ENCODE data around the gene TP53AIP1. TPM values are rescaled to one million over a fixed set of nuclear protein-coding genes. Genes with fewer than 3 reads are reported as not detected.

The TP53AIP1 gene
- total and polyA plus RNA-seq, 2 of the 8 experiments (the other 6 are each of a cell fraction or from before 2014, with no cell fraction given), result 0.03 TPM; not detected in 1

- H4K20me1 ChIP-seq (replicated peaks in 1 of 2; ENCODE audit: control insufficient read depth in 1 of 2, insufficient read depth in 2 of 2, low read length in 2 of 2), result peaks cover 0 to 2% of the 10 kb centered on the region in 2 experiments
- H2BK15ac ChIP-seq (ENCODE audit: low read length), result no peak overlapping the region
- H2AFZ ChIP-seq (ENCODE audit: low read length), result no peak overlapping the region
- H2BK20ac ChIP-seq (ENCODE audit: low read length), result no peak overlapping the region
- no peak overlapping the region for H3K56ac ChIP-seq (replicated peaks; ENCODE audit: insufficient read length, low read depth, low read length)
- 61% methylated on average over 3 of the region's 3 CpGs; no CpG with 5 or more reads in 1 of the 2 experiments for WGBS, 2 experiments (ENCODE audit: extremely low coverage in 1 of 2, insufficient coverage in 1 of 2, insufficient read length in 1 of 2, insufficient replicate concordance in 2 of 2, low coverage in 1 of 2, low lambda C conversion rate in 2 of 2, missing lambda C conversion rate in 1 of 2)
- H3K4me1 ChIP-seq (replicated peaks in 1 of 4; ENCODE audit: control insufficient read depth in 3 of 4, insufficient read depth in 4 of 4, low read length in 3 of 4), result no peaks in the 10 kb centered on the region
- no peaks in the 10 kb centered on the region for H3K23me2 ChIP-seq (ENCODE audit: low read depth, low read length)
- H3K79me1 ChIP-seq (ENCODE audit: low read depth, low read length), result no peaks in the 10 kb centered on the region
- no peak overlapping the region for H2BK5ac ChIP-seq (ENCODE audit: low read depth, low read length)
- no peak overlapping the region for H3K27ac ChIP-seq (ENCODE audit: low read depth, low read length)
- H3K4ac ChIP-seq (replicated peaks; ENCODE audit: insufficient read length, low read depth, low read length), result no peak overlapping the region
- no peak overlapping the region for H2AK5ac ChIP-seq (ENCODE audit: low read depth, low read length)
- no peak overlapping the region for H3K4me3 ChIP-seq (ENCODE audit: extremely low read depth in 1 of 4, insufficient read depth in 2 of 4, low read depth in 3 of 4, low read length in 4 of 4)
- H3K9me3 ChIP-seq (ENCODE audit: insufficient read depth in 2 of 2, low read depth in 1 of 2, low read length in 1 of 2), result no peaks in the 10 kb centered on the region
- ChIA-PET POLR2A (ENCODE audit: partially characterized antibody) (no interaction called here), CTCF (ENCODE audit: partially characterized antibody) (interaction anchor here (0.8 to 20.6 kb wide), 16 partner anchors 18 to 408 kb away, joined by 3 to 473 read pairs (median 5); partner anchors contain the start of genes KCNJ5 and TP53AIP1)
- no peak overlapping the region for H3K23ac ChIP-seq (ENCODE audit: insufficient read length)
- FAIRE-seq (no peak), DNase-seq (ENCODE audit: low read depth in 1 of 2, low spot score in 2 of 2) (no peak)
- H4K8ac ChIP-seq (ENCODE audit: extremely low read depth, insufficient read depth, low read length), result no peak overlapping the region
- TF ChIP-seq RFX5 (IDR thresholded peaks at IDR 0.05; ENCODE audit: borderline replicate concordance, low read depth, low read length) (no peak), RAD21 (IDR thresholded peaks at IDR 0.05 in 1 of 2, conservative IDR thresholded peaks at IDR 0.05 in 1 of 2; ENCODE audit: low read depth in 2 of 2, low read length in 2 of 2) (no peak), CTBP2 (IDR thresholded peaks at IDR 0.05; ENCODE audit: borderline replicate concordance, insufficient read depth, insufficient read length, low read length) (no peak), SP1 (IDR thresholded peaks at IDR 0.05; ENCODE audit: low read depth, low read length) (no peak), EZH2 (IDR thresholded peaks at IDR 0.05; ENCODE audit: low read depth, low read length, severe bottlenecking) (no peak), TBP (IDR thresholded peaks at IDR 0.05; ENCODE audit: low read depth, low read length) (no peak), RBBP5 (IDR thresholded peaks at IDR 0.05; ENCODE audit: borderline replicate concordance, low read depth, low read length) (no peak), EP300 (IDR thresholded peaks at IDR 0.05; ENCODE audit: borderline replicate concordance in 1 of 2, low read depth in 2 of 2, low read length in 2 of 2) (no peak)
- no peak overlapping the region for H3K4me2 ChIP-seq (ENCODE audit: insufficient read depth in 1 of 2, low read depth in 2 of 2, low read length in 2 of 2)
- H4K91ac ChIP-seq (replicated peaks; ENCODE audit: insufficient read length, low read length), result no peak overlapping the region
- no peaks in the 10 kb centered on the region; a peak in 1 of 4 replicates for H3K79me2 ChIP-seq (ENCODE audit: control insufficient read depth in 1 of 2, insufficient read depth in 2 of 2, low read length in 2 of 2)
- no peak overlapping the region for H4K5ac ChIP-seq (ENCODE audit: insufficient read length, low read depth, low read length)
- H3K27me3 ChIP-seq (replicated peaks in 1 of 4; ENCODE audit: control insufficient read depth in 3 of 4, extremely low read depth in 1 of 4, insufficient read depth in 3 of 4, low read length in 3 of 4), result peaks cover 0 to 2% (median 0%) of the 10 kb centered on the region in 4 experiments; a peak in 2 of 7 replicates
- H3K36me3 ChIP-seq (ENCODE audit: control insufficient read depth in 2 of 4, insufficient read depth in 4 of 4, low read length in 3 of 4), result no peaks in the 10 kb centered on the region
- no peak overlapping the region for H3K9ac ChIP-seq (replicated peaks in 1 of 4; ENCODE audit: extremely low read depth in 1 of 4, low read depth in 3 of 4, low read length in 3 of 4)
- H2BK120ac ChIP-seq (replicated peaks; ENCODE audit: low read depth, low read length), result no peak overlapping the region
- no peak overlapping the region for H3K14ac ChIP-seq (ENCODE audit: insufficient read length)
- H3K18ac ChIP-seq (ENCODE audit: extremely low read depth, low read length), result no peak overlapping the region
- no peak overlapping the region for H2BK12ac ChIP-seq (ENCODE audit: low read depth, low read length)
Observed at GRCh38 chr11:128955636-128956035, 13.0 kb upstream of the TP53AIP1 start.

Measured in H1 (cell line).